ENCODE results near the gene PHKA2.

PHKA2 gene

GRCh38 chrX:18917831-18918230, 66.1 kb downstream of the PHKA2 start:
- no peaks in the 10 kb centered on the region for H3K27me3 ChIP-seq (ENCODE audit: insufficient read depth, poor library complexity, severe bottlenecking)
- no peaks in the 10 kb centered on the region for H3K4me1 ChIP-seq (ENCODE audit: insufficient read depth, poor library complexity, severe bottlenecking)
- H3K4me3 ChIP-seq (ENCODE audit: severe bottlenecking): no peak overlapping the region
- H3K27ac ChIP-seq (ENCODE audit: poor library complexity, severe bottlenecking): no peak overlapping the region
- peaks cover 17% of the 10 kb centered on the region for H3K36me3 ChIP-seq (ENCODE audit: low read depth)
- no peaks in the 10 kb centered on the region for H3K9me3 ChIP-seq (ENCODE audit: severe bottlenecking)
- no peak for DNase-seq (ENCODE audit: low spot score)
- no peak for TF ChIP-seq CTCF (IDR thresholded peaks at IDR 0.05; ENCODE audit: poor library complexity, severe bottlenecking)
- no peak for ATAC-seq (ENCODE audit: low read depth)

DNA sequence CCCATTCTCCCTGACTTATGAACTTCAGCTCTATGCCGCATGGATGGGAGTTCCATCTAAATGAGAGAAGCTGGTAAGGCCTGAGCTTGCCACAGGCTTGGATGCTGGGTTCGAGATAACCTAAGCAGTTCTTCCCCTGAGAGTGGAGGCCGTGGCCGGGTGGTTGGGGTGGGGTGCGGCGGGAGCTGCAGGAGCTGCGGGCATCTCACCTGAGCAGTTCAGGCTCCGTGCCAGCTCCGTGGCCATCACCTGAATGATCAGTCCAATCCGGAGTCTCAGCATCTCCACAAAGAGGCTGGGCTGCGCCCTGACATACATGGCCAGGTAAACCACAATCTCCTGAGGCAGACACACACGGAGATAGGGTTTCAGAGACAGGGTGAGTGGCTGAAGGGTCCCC, 77.6 kb downstream of the PHKA2 start:
- Histone ChIP-seq H3K27me3 (ENCODE audit: insufficient read depth, poor library complexity, severe bottlenecking) (no peaks in the 10 kb centered on the region), H3K27ac (ENCODE audit: poor library complexity, severe bottlenecking) (no peak overlapping the region)

GRCh38 chrX:18900401-18900976, 83.4 kb downstream of the PHKA2 start:
- ATAC-seq (ENCODE audit: low read depth) (no peak), DNase-seq (ENCODE audit: low spot score) (no peak)
- H3K4me3 ChIP-seq (ENCODE audit: severe bottlenecking): no peak overlapping the region
- no peak overlapping the region for H3K27ac ChIP-seq (ENCODE audit: poor library complexity, severe bottlenecking)
- H3K36me3 ChIP-seq (ENCODE audit: low read depth): no peaks in the 10 kb centered on the region
- no peaks in the 10 kb centered on the region for H3K27me3 ChIP-seq (ENCODE audit: insufficient read depth, poor library complexity, severe bottlenecking)
- H3K4me1 ChIP-seq (ENCODE audit: insufficient read depth, poor library complexity, severe bottlenecking): peaks cover 6% of the 10 kb centered on the region
- no peaks in the 10 kb centered on the region for H3K9me3 ChIP-seq (ENCODE audit: severe bottlenecking)
- no peak for TF ChIP-seq CTCF (IDR thresholded peaks at IDR 0.05; ENCODE audit: poor library complexity, severe bottlenecking)

More for the DNA sequence above, 77.6 kb downstream of the PHKA2 start:
- H3K9me3 ChIP-seq (ENCODE audit: severe bottlenecking): no peaks in the 10 kb centered on the region
- H3K4me3 ChIP-seq (ENCODE audit: severe bottlenecking): no peak overlapping the region
- no peak for ATAC-seq (ENCODE audit: low read depth)
- TF ChIP-seq CTCF (IDR thresholded peaks at IDR 0.05; ENCODE audit: poor library complexity, severe bottlenecking): no peak
- no peak for DNase-seq (ENCODE audit: low spot score)
- H3K36me3 ChIP-seq (ENCODE audit: low read depth): peaks cover 4% of the 10 kb centered on the region; the same call in 1 of the 2 replicates
- no peaks in the 10 kb centered on the region for H3K4me1 ChIP-seq (ENCODE audit: insufficient read depth, poor library complexity, severe bottlenecking)

GRCh38 chrX:18899796-18900380, 84.0 kb downstream of the PHKA2 start:
- ATAC-seq (ENCODE audit: low read depth) (no peak), DNase-seq (ENCODE audit: low spot score) (no peak)
- peak; percentile 8 for TF ChIP-seq CTCF (IDR thresholded peaks at IDR 0.05; ENCODE audit: poor library complexity, severe bottlenecking)
- Histone ChIP-seq H3K4me1 (ENCODE audit: insufficient read depth, poor library complexity, severe bottlenecking) (peaks cover 11% of the 10 kb centered on the region), H3K36me3 (ENCODE audit: low read depth) (no peaks in the 10 kb centered on the region), H3K9me3 (ENCODE audit: severe bottlenecking) (no peaks in the 10 kb centered on the region), H3K27ac (ENCODE audit: poor library complexity, severe bottlenecking) (no peak overlapping the region), H3K4me3 (ENCODE audit: severe bottlenecking) (no peak overlapping the region), H3K27me3 (ENCODE audit: insufficient read depth, poor library complexity, severe bottlenecking) (no peaks in the 10 kb centered on the region)

GRCh38 chrX:18898492-18898891, 85.4 kb downstream of the PHKA2 start:
- Histone ChIP-seq H3K27ac (ENCODE audit: poor library complexity, severe bottlenecking) (no peak overlapping the region), H3K9me3 (ENCODE audit: severe bottlenecking) (no peaks in the 10 kb centered on the region), H3K4me3 (ENCODE audit: severe bottlenecking) (no peak overlapping the region), H3K4me1 (ENCODE audit: insufficient read depth, poor library complexity, severe bottlenecking) (peaks cover 13% of the 10 kb centered on the region), H3K27me3 (ENCODE audit: insufficient read depth, poor library complexity, severe bottlenecking) (no peaks in the 10 kb centered on the region), H3K36me3 (ENCODE audit: low read depth) (no peaks in the 10 kb centered on the region)
- DNase-seq (ENCODE audit: low spot score) (no peak), ATAC-seq (ENCODE audit: low read depth) (no peak)
- TF ChIP-seq CTCF (IDR thresholded peaks at IDR 0.05; ENCODE audit: poor library complexity, severe bottlenecking): no peak
